H1 (cell line): ENCODE results near the gene SLC22A23. TPM values are rescaled to one million over a fixed set of nuclear protein-coding genes. Genes with fewer than 3 reads are reported as not detected.

Source experiments
- EP300 ChIP-seq, 2 experiments: IDR thresholded peaks; 1 replicate in 1 of 2; 2 replicates in 1 of 2; pipeline ENCODE4 v1.6.1; 2011 to 2012; ENCODE audit warnings: low read depth in 2 of 2, low read length in 2 of 2, mild to moderate bottlenecking in 2 of 2, borderline replicate concordance in 1 of 2, inconsistent platforms in 1 of 2, moderate library complexity in 1 of 2
- ZNF274 ChIP-seq: IDR thresholded peaks from 2 replicates; pipeline ENCODE4 v1.7.0; 2012; ENCODE audit warnings: low read length, borderline replicate concordance; ENCODE audit errors: extremely low read depth
- polyA plus RNA-seq, 7 experiments: library from polyadenylated mRNA; depleted of rRNA in 3 of 7; stranded (reverse) in 5 of 7; unstranded in 2 of 7; fragments of >200 nt in 5 of 7; fragments of 200-250 nt in 2 of 7; gene quantifications; 1 replicate in 5 of 7; 2 replicates in 1 of 7; 4 replicates in 1 of 7; pipeline versions ENCODE4 v1.2.1 to v1.2.3, GENCODE V29; 2011 to 2013; ENCODE audit warnings: missing spikeins in 2 of 7, mixed read lengths in 2 of 7
- total RNA-seq: library from RNA; stranded (reverse); fragmentation: NEBNext Ultra II Directional; extraction: Animal tissue kit (Norgen Biotek cat#: 25700); gene quantifications from 2 replicates; pipeline ENCODE4 v1.2.1, GENCODE V29; 2021

SLC22A23 gene
- total and polyA plus RNA-seq, 2 of the 8 experiments (the other 6 are each of a cell fraction or from before 2014, with no cell fraction given): 9.9 to 38.4 TPM

GRCh38 chr6:3471711-3472110 is 14.9 kb upstream of the SLC22A23 start (continued):
- TF ChIP-seq ZNF274 (no peak), EP300 (IDR thresholded peaks at IDR 0.05; ENCODE audit: borderline replicate concordance in 1 of 2, low read depth in 2 of 2, low read length in 2 of 2) (no peak)
